ENCODE data around the gene PCBP3. TPM values are rescaled to one million over a fixed set of nuclear protein-coding genes. Genes with fewer than 3 reads are reported as not detected.

PCBP3 gene
- total RNA-seq, 2 experiments from 2014 or later, result 5.3 to 6.6 TPM

DNA sequence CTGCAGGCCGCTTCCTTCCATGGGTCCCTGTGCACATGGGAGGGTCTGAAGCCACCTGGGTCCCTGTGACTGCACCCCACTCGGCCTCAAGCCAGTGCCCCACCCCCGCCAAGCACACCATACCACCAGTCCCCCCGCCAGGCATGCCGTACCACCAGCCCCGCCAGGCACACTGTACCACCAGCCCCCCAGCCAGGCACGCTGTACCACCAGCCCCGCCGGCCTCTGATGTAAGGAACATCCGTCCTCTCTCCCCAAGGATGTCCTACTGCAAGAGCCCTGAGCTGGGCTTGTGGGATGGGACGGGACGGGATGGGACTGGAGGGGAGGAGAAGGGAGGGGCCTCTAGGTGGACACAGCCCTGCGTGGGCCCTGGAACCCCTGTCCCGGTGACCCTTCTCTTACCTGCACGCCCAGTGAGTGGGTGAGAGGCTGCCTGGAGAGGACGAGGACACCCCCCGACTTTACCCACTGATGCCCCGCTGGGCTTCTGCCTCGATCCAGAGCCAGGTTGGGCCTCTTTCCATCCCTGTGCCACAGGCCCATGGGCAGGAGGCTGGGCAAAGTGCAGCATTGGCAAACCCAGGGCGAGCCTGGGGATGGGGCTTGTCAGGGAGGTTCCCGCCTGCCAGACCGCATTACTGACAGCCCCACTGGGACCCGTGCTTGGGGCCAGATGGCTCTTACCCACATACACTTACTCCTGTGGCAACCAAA lies 297.3 kb downstream of the PCBP3 start:
- intact Hi-C loops (cut with micrococcal nuclease), result no loop called here
- CTCF ChIA-PET, result no interaction called here

DNA sequence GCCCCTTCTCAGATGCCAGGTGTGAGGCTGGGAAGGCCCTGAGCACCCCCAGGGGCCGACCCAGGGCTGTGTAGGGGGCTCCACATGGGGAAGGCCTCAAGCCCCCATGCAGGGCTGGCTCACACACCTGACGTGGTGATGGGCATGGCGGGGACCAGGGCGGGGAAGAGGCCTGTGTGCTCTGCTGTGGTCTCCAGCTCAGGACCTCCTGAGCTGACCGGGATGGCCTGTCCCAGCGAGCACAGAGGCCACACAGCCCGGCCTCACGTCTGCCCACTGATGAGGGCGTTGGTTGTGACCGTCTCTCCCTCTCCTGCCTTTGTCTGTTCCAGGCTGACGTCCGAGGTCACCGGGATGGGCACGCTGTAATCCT lies 297.8 kb downstream of the PCBP3 start:
- ChIA-PET CTCF (no interaction called here), POLR2A (interaction anchor here (0.6 kb wide), 1 partner anchor 993 kb away, joined by 3 read pairs; no protein-coding TSS in a partner anchor)
- no peak overlapping the region for H3K27ac Mint-ChIP-seq
- no peaks in the 10 kb centered on the region for H3K9me3 Mint-ChIP-seq
- H3K27me3 Mint-ChIP-seq, result no peaks in the 10 kb centered on the region
- no peak overlapping the region for H3K4me3 Mint-ChIP-seq
- intact Hi-C loops (cut with micrococcal nuclease), result no loop called here
- no peak for DNase-seq
- H3K36me3 Mint-ChIP-seq, result no peaks in the 10 kb centered on the region
- H3K4me1 Mint-ChIP-seq (ENCODE audit: low read depth), result no peaks in the 10 kb centered on the region

More for the DNA sequence above, 297.3 kb downstream of the PCBP3 start:
- no peak overlapping the region for H3K4me3 Mint-ChIP-seq
- H3K27me3 Mint-ChIP-seq, result no peaks in the 10 kb centered on the region
- POLR2A ChIA-PET, result interaction anchor here (0.6 kb wide), 1 partner anchor 992 kb away, joined by 3 read pairs; no protein-coding TSS in a partner anchor
- no peak overlapping the region for H3K27ac Mint-ChIP-seq
- no peaks in the 10 kb centered on the region for H3K36me3 Mint-ChIP-seq
- DNase-seq, result no peak
- H3K4me1 Mint-ChIP-seq (ENCODE audit: low read depth), result no peaks in the 10 kb centered on the region
- no peaks in the 10 kb centered on the region for H3K9me3 Mint-ChIP-seq

DNA sequence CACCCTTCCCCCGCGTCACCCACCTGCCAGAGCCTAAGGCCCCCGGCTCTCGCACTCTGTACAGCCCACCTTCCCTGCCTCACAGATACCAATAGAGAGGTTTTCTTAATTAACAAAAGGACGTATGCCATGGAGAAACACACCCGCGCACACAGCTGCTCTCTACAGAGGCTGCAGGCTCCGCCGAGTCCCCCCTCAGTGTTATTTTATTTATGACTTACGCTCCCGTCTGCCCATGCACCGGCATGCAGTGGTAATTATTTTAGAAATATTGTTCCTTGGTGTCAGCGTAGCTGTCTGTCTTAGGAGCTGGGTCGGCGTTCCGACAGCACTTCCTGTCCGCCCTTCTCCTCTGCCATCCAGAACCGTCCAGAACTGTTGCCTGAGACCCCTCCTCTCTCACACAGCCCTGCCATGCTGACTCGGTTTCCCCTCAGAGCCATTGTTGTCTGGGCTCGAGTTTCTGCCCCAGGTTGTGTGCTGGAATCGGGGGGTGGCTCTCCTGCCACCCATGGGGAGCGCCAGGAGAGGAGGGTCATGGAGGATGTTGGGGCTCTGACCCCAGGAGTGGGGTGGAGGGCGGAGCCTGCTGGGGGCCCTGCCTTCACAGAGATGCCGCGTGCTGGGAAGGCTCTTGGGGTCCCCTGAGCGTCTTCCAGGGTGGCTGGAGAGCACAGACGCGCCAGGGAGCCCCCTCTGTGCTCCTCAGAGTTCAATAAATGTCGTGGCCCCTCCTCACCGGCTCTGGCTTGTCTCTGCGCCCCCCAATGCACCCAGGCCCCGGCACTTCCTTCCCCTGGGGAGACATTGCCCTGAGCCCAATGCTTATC lies 298.4 kb downstream of the PCBP3 start:
- Mint-ChIP-seq H3K9me3 (no peaks in the 10 kb centered on the region), H3K27ac (no peak overlapping the region), H3K4me1 (ENCODE audit: low read depth) (no peaks in the 10 kb centered on the region), H3K4me3 (no peak overlapping the region), H3K36me3 (no peaks in the 10 kb centered on the region), H3K27me3 (no peaks in the 10 kb centered on the region)
- POLR2A ChIA-PET, result no interaction called here
- CTCF ChIA-PET, result no interaction called here
- no peak for DNase-seq
- intact Hi-C loops (cut with micrococcal nuclease), result no loop called here

DNA sequence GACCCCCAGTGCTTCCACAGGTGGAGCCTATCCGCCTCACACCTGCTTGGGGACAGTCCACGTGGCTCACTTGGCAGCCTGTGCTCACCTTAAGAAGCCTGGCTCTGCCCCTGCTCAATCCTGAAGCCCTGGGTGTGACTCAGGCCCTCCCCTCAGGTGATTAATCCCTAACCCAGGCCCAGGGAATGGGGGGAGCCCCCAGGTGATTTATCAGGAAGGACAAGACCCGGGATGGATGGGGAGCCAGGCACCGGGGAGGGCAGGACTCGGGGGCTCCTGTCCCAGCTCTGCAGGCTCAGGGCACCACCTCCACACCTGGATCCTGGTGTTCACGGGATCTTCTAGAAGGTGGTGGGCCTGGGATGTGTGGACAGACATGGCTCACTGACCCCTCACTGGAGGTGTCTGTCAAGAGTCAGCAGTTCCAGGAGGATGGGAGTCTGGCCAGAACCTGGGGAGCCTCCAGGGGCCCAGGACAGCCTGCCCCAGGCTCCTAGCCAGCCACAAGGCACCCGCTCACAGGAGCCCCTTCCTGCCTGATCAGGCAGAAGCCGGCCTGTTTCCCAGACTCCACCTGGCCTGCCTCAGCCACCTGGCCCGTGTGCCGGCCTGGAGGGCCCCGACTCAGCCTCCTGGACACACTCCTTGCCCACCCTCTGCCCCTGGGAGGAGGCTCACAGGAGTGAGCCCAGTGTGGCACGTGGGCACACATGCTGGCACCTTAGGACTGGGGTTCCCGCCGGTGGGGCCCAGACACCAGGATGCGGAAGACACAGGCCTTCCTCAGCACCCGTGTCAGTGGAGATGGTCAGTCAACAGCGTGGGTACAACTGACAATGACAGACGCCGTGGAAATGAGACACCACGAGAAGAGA lies 299.5 kb downstream of the PCBP3 start:
- intact Hi-C loops (cut with micrococcal nuclease), result no loop called here
- ChIA-PET CTCF (no interaction called here), POLR2A (no interaction called here)
- H3K4me1 Mint-ChIP-seq (ENCODE audit: low read depth), result no peaks in the 10 kb centered on the region
- H3K4me3 Mint-ChIP-seq, result no peak overlapping the region
- H3K9me3 Mint-ChIP-seq, result no peaks in the 10 kb centered on the region
- H3K27ac Mint-ChIP-seq, result no peak overlapping the region
- H3K27me3 Mint-ChIP-seq, result no peaks in the 10 kb centered on the region
- H3K36me3 Mint-ChIP-seq, result no peaks in the 10 kb centered on the region
- DNase-seq, result no peak

DNA sequence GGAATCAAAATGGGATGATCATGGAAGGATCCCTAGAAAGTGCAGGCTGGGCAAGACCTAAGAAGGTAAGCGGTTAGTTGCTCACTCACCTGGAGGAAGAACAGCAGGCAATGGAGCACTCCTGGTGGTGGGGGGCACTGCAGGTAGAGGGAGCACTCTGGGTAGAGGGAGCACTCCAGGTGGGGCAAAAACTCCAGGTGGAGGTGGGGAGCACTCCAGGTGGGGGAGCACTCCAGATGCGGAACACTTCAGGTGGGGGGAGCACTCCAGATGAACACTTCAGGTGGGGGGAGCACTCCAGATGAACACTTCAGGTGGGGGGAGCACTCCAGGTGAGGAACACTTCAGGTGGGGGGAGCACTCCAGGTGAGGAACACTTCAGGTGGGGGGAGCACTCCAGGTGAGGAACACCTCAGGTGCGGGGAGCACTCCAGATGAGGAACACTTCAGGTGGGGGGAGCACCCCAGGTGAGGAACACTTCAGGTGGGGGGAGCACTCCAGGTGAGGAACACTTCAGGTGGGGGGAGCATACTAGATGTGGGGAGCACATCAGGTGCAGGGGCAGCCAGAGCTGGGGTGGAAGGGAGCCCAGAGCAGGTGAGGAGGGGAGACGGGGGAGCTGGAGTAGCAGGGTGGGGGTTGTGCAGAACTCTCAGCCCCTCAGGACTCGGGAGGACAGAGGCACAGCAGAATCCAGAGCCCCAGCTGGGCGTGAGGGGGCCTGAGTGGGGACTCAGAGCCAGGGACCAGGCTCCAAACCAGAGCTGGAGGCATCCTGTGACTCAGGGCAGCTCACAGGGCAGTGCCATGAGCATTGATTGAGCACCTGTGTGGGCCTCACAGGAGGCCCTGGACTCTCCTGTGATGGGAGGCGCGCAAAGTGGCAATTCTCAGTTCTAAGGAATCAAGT lies 300.4 kb downstream of the PCBP3 start:
- Mint-ChIP-seq H3K9me3 (no peaks in the 10 kb centered on the region), H3K27ac (no peak overlapping the region), H3K4me1 (ENCODE audit: low read depth) (no peaks in the 10 kb centered on the region), H3K4me3 (no peak overlapping the region), H3K27me3 (peaks cover 5% of the 10 kb centered on the region), H3K36me3 (no peaks in the 10 kb centered on the region)
- POLR2A ChIA-PET, result interaction anchor here (0.6 kb wide), 1 partner anchor 11 kb away, joined by 4 read pairs; no protein-coding TSS in a partner anchor
- no peak for DNase-seq
- CTCF ChIA-PET, result no interaction called here
- intact Hi-C loops (cut with micrococcal nuclease), result no loop called here

DNA sequence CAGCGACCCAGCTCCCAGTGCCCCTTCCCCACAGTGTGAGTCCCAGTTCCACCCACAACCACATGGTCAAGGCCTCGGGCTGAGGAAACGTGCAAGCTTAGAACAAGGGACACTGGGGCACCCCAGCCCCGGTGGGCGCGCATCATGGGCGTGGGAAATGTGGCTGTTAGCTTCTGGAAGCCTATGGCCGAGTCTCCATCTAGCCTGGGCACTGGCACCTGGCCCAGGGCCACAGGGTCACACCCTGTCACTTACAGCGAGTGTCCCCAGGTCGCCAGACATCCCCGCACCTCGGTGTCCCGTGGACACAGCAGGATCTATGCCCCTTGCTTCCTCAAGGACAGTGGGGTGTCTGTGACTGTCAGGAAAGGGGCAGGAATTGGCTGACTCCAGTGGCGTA lies 301.1 kb downstream of the PCBP3 start:
- no peaks in the 10 kb centered on the region for H3K4me1 Mint-ChIP-seq (ENCODE audit: low read depth)
- H3K4me3 Mint-ChIP-seq, result no peak overlapping the region
- no peaks in the 10 kb centered on the region for H3K9me3 Mint-ChIP-seq
- intact Hi-C loops (cut with micrococcal nuclease), result no loop called here
- no peak overlapping the region for H3K27ac Mint-ChIP-seq
- DNase-seq, result no peak
- ChIA-PET CTCF (no interaction called here), POLR2A (interaction anchor here (0.6 kb wide), 1 partner anchor 12 kb away, joined by 4 read pairs; no protein-coding TSS in a partner anchor)
- H3K36me3 Mint-ChIP-seq, result no peaks in the 10 kb centered on the region
- peaks cover 5% of the 10 kb centered on the region for H3K27me3 Mint-ChIP-seq

DNA sequence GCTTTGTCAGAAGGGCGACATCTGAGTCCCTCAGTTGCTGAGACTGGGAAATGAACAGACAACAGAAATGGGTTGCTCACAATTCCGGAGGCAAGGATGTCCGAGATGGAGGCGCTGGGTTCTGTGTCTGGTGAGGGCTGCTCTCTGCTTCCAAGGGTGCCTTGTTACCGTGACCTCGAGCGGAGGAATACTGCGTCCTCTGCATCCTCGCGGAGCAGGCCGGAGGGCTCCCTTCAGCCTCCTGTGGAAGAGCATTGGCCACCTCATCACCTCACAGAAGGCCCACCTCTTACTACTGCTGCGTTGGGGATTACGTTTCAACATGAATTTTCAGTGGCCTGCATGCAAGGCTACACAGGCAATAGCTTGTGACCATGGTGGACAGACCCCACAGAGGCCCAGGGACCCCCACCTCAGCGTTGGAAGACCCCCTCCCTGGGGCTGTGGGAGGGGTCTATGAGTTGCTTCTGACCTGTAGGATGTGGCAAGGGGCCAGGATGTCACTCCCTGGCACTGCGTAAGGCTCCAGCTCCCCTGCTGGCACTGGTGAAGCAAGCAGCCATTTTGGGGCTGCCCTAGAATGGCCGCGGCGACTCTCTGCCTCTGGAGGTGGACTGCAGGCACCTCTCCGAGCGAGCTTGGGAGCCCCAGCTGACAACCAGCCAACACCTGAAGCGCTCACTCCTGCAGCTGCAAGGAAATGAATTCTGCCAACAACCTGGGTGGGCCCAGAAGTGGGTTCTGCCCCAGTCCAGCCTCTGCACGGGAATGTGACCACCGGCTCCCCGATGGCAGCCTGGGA lies 301.7 kb downstream of the PCBP3 start:
- ChIA-PET CTCF (no interaction called here), POLR2A (no interaction called here)
- no peaks in the 10 kb centered on the region for H3K36me3 Mint-ChIP-seq
- H3K27me3 Mint-ChIP-seq, result peaks cover 5% of the 10 kb centered on the region
- DNase-seq, result no peak
- intact Hi-C loops (cut with micrococcal nuclease), result no loop called here
- H3K9me3 Mint-ChIP-seq, result no peaks in the 10 kb centered on the region
- H3K4me1 Mint-ChIP-seq (ENCODE audit: low read depth), result no peaks in the 10 kb centered on the region
- no peak overlapping the region for H3K4me3 Mint-ChIP-seq
- H3K27ac Mint-ChIP-seq, result no peak overlapping the region

DNA sequence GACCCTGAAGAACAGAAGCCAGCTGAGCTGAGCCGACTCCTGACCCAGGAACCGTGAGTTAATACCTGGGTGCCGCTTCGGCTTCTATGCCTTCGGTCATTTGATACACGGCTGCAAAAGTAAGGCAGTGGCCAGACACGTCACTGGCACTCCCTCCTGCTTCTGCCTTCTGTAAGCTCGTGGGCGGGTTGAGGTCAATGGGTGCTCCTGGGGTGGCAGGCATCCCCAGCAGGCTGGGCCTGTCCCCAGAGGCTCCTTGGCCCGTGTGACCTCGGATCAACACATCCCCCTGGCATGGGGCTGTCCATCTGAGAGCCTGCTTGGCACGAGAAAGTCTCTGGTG lies 302.3 kb downstream of the PCBP3 start:
- ChIA-PET CTCF (no interaction called here), POLR2A (no interaction called here)
- H3K36me3 Mint-ChIP-seq, result no peaks in the 10 kb centered on the region
- peaks cover 5% of the 10 kb centered on the region for H3K27me3 Mint-ChIP-seq
- H3K4me3 Mint-ChIP-seq, result no peak overlapping the region
- no peak for DNase-seq
- intact Hi-C loops (cut with micrococcal nuclease), result no loop called here
- no peak overlapping the region for H3K27ac Mint-ChIP-seq
- H3K4me1 Mint-ChIP-seq (ENCODE audit: low read depth), result no peaks in the 10 kb centered on the region
- no peaks in the 10 kb centered on the region for H3K9me3 Mint-ChIP-seq

DNA sequence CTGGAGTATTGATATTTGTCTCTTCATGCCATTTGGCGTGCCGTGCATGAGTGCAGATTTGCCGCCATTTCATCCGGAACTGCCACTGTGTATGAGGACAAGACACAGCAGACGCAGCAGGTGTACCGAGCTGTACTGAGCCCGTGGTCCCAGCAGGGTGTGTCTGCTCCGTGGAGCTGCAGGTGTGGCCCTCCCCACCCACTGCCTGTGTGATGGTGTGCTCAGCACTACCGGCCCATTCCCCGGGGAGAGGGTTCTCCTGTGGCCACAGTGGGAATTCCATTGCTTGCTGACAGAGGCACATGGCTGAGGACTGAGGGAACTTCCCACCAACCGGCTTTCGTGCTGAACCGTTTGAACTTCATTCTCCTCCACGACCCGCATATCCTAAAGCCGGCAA lies 303.8 kb downstream of the PCBP3 start:
- ChIA-PET POLR2A (no interaction called here), CTCF (interaction anchor here (0.6 kb wide), 1 partner anchor 206 kb away, joined by 3 read pairs; no protein-coding TSS in a partner anchor)
- no peaks in the 10 kb centered on the region for H3K9me3 Mint-ChIP-seq

DNA sequence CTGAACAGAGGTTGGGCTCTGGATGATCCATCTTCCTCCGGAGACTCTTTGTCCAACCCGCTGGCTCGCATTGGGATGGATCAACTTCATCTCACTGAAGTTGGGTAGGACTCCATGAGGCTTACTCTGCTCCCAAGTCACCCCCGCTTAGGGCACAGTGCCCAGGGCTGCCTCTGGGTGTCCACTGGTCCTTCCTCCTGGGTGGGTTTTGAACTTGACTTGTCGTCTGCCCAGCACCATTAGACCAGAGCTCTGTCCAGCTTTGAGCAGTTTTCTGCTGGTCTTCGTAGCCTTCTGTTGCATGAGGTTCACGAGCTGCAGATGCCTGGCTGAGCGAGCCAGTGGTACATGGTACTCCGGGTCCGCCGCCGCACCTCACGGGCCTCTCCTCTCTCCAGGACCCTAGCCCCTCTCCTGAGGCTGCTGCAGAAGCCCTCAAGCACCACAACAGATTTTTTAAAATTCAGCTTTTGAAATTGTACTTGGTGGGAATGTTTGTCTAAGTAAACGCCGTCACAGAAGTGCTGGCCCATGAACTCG lies 304.3 kb downstream of the PCBP3 start:
- H3K27ac Mint-ChIP-seq, result no peak overlapping the region
- DNase-seq, result no peak
- no peaks in the 10 kb centered on the region for H3K9me3 Mint-ChIP-seq
- ChIA-PET CTCF (no interaction called here), POLR2A (no interaction called here)
- peaks cover 11% of the 10 kb centered on the region for H3K27me3 Mint-ChIP-seq
- no peaks in the 10 kb centered on the region for H3K36me3 Mint-ChIP-seq
- intact Hi-C loops (cut with micrococcal nuclease), result no loop called here
- H3K4me1 Mint-ChIP-seq (ENCODE audit: low read depth), result no peaks in the 10 kb centered on the region
- H3K4me3 Mint-ChIP-seq, result no peak overlapping the region

More for the DNA sequence above, 303.8 kb downstream of the PCBP3 start:
- Mint-ChIP-seq H3K4me3 (no peak overlapping the region), H3K27me3 (peaks cover 7% of the 10 kb centered on the region), H3K27ac (no peak overlapping the region), H3K4me1 (ENCODE audit: low read depth) (no peaks in the 10 kb centered on the region), H3K36me3 (no peaks in the 10 kb centered on the region)
- intact Hi-C loops (cut with micrococcal nuclease), result no loop called here
- no peak for DNase-seq
